ENCODE measurements around the gene NDUFB11. TPM values are rescaled to one million over a fixed set of nuclear protein-coding genes. Genes with fewer than 3 reads are reported as not detected.

NDUFB11 gene
- total and polyA plus RNA-seq, 9 of the 15 experiments (the other 6 are each of a cell fraction or from before 2014, with no cell fraction given) = 20.9 to 269 (median 86.8) TPM

DNA sequence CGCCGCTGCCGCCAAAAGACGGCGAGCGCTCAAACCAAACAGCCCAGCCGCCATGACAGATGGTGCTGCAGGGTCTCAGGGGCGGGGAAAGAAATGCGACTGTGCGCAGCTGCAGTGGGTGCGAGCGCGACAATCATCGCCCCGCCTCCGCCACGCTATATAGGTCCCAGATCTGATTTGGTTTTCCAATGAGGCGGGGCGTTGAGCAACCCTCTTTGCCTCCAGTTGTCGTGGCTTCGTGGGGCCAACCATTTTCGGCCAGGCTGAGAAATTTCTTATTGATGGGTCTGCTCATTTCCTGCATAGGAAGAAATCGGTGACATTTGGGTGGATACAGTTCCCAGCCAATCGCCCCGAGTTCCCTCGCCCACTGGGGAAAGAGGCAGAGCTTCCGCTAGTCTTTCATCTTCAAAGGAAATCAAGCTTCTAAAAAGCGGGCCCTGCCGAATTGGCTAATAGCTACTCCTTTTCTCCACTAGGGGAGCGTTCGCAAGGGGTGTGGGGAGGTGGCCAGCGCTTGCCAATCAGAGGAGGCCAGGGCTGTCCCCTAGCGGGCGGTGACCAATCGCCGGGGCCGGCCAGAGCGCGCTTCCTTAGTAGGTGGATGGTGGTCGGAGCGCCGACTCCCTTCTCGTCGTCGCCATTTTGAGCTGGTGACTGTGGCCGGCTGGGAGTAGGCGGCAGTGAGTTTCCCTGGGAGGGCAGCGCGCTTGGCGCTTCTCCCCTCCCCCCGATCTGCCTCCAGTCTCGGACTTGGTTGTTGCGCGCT lies at the start of gene NDUFB11, which contains the start of gene RBM10 (continued):
- TF ChIP-seq, protein P1, sequence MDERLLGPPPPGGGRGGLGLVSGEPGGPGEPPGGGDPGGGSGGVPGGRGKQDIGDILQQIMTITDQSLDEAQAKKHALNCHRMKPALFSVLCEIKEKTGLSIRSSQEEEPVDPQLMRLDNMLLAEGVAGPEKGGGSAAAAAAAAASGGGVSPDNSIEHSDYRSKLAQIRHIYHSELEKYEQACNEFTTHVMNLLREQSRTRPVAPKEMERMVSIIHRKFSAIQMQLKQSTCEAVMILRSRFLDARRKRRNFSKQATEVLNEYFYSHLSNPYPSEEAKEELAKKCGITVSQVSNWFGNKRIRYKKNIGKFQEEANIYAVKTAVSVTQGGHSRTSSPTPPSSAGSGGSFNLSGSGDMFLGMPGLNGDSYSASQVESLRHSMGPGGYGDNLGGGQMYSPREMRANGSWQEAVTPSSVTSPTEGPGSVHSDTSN (CRISPR knock-in tag; IDR thresholded peaks at IDR 0.05; ENCODE audit: low read depth) = no peak
- TF ChIP-seq, protein P1 (tag; conservative IDR thresholded peaks at IDR 0.05; ENCODE audit: low read depth) = peak; percentile 60; the same call in 1 of the 2 replicates
- TF ChIP-seq PRPF4 (IDR thresholded peaks at IDR 0.05; ENCODE audit: insufficient read depth, low read depth, low read length, poor library complexity, severe bottlenecking) (no peak), ZNF699 (CRISPR knock-in tag; IDR thresholded peaks at IDR 0.05; ENCODE audit: insufficient replicate concordance) (no peak), BRD4 (IDR thresholded peaks at IDR 0.05) (no peak), ZNF830 (CRISPR knock-in tag; IDR thresholded peaks at IDR 0.05) (no peak), RBM14 (IDR thresholded peaks at IDR 0.05; ENCODE audit: borderline replicate concordance, insufficient read depth, low read depth, low read length) (no peak), HDAC2 (IDR thresholded peaks at IDR 0.05) (no peak), BCOR (IDR thresholded peaks at IDR 0.05) (no peak), ZNF780A (CRISPR knock-in tag; IDR thresholded peaks at IDR 0.05) (no peak), ZKSCAN8 (CRISPR knock-in tag; IDR thresholded peaks at IDR 0.05) (no peak), TAF15 (IDR thresholded peaks at IDR 0.05; ENCODE audit: low read depth, low read length) (no peak), ZFPM2 (CRISPR knock-in tag; IDR thresholded peaks at IDR 0.05) (no peak), LARP7 (IDR thresholded peaks at IDR 0.05) (no peak), ZNF57 (CRISPR knock-in tag; IDR thresholded peaks at IDR 0.05) (no peak), HDAC3 (IDR thresholded peaks at IDR 0.05; ENCODE audit: borderline replicate concordance, partially characterized antibody) (no peak), TCF15 (CRISPR knock-in tag; IDR thresholded peaks at IDR 0.05) (no peak), SP2 (IDR thresholded peaks at IDR 0.05; ENCODE audit: extremely low read depth, low read depth, low read length, poor library complexity, severe bottlenecking) (peak; percentile 40), BMI1 (IDR thresholded peaks at IDR 0.05; ENCODE audit: low read length) (no peak), ZNF23 (CRISPR knock-in tag; IDR thresholded peaks at IDR 0.05) (no peak), CHD1 (IDR thresholded peaks at IDR 0.05; ENCODE audit: low read length) (peak; percentile 83), CEBPZ (IDR thresholded peaks at IDR 0.05; ENCODE audit: borderline replicate concordance, low read depth, low read length) (no peak), ZBTB1 (CRISPR knock-in tag; IDR thresholded peaks at IDR 0.05; ENCODE audit: borderline replicate concordance, low read depth) (no peak)
